Small intestine (tissue), 7 donors: ENCODE results near the gene OR2T2. TPM values are rescaled to one million over a fixed set of nuclear protein-coding genes. Genes with fewer than 3 reads are reported as not detected.
"Not testable (repeated sequence)": the region's sequence is repeated elsewhere in the genome, so short reads cannot be mapped to it uniquely, and the experiment has no call there.

ENCODE experiments used
- DNase-seq, 2 donors: peaks; one replicate each; pipeline versions ENCODE4 v3.0.0 to v3.0.0-alpha.2; 2013
- FAIRE-seq: peaks from 2 replicates; lab custom pipeline; 2012; peaks lifted over from hg19 to GRCh38; lab: Jason Lieb, UNC
- H3K27ac ChIP-seq, 3 donors: one replicate each; pipeline ENCODE4 v1.5.1; 2013; ENCODE audit warnings: low read length in 2 of 3, mild to moderate bottlenecking in 2 of 3, control low read depth in 1 of 3, inconsistent platforms in 1 of 3, low read depth in 1 of 3, moderate library complexity in 1 of 3
- H3K27me3 ChIP-seq, 3 donors: one replicate each; pipeline ENCODE4 v1.6.1; 2013; ENCODE audit warnings: low read length in 3 of 3, inconsistent platforms in 1 of 3; ENCODE audit not compliant: control insufficient read depth in 3 of 3, insufficient read depth in 3 of 3
- H3K36me3 ChIP-seq, 3 donors: one replicate each; pipeline ENCODE4 v1.6.1; 2013; ENCODE audit warnings: low read length in 3 of 3, inconsistent platforms in 1 of 3, low read depth in 1 of 3, mild to moderate bottlenecking in 1 of 3, moderate library complexity in 1 of 3; ENCODE audit not compliant: control insufficient read depth in 3 of 3, insufficient read depth in 2 of 3
- H3K4me1 ChIP-seq, 3 donors: one replicate each; pipeline ENCODE4 v1.6.1; 2013; ENCODE audit warnings: low read length in 2 of 3, inconsistent platforms in 1 of 3, low read depth in 1 of 3, mild to moderate bottlenecking in 1 of 3, moderate library complexity in 1 of 3; ENCODE audit not compliant: control insufficient read depth in 3 of 3, insufficient read depth in 2 of 3
- H3K4me3 ChIP-seq, 3 donors: one replicate each; pipeline ENCODE4 v1.5.1; 2013; ENCODE audit warnings: low read length in 3 of 3, control low read depth in 1 of 3, inconsistent platforms in 1 of 3, low read depth in 1 of 3, mild to moderate bottlenecking in 1 of 3, moderate library complexity in 1 of 3
- H3K9me3 ChIP-seq, 2 donors: one replicate each; pipeline ENCODE4 v1.6.1; 2013; ENCODE audit warnings: low read depth in 1 of 2, low read length in 1 of 2; ENCODE audit not compliant: control insufficient read depth in 2 of 2, insufficient read depth in 1 of 2
- WGBS, 3 donors: extraction: QIAGEN DNeasy Blood & Tissue Kit; methylation state at CpG; one replicate each; pipeline ENCODE4 v1.1.7; 2013; 5-methylcytosine and 5-hydroxymethylcytosine counted together
- polyA plus RNA-seq, 4 donors: library from polyadenylated mRNA; stranded (reverse) in 3 of 4; unstranded in 1 of 4; fragments of 200-250 nt in 3 of 4; fragments of 120-200 nt in 1 of 4; gene quantifications; one replicate each; pipeline versions ENCODE4 v1.2.1 to v1.2.3, GENCODE V29; 2013
- donor health status: healthy with polysubstance abuse.
- donor health status: control.
- donor health status: control.
- donor health status: Bipolar disorder and iron deficiency.
- donor health status: healthy.

OR2T2 gene
- polyA plus RNA-seq, 4 donors = not detected

DNA sequence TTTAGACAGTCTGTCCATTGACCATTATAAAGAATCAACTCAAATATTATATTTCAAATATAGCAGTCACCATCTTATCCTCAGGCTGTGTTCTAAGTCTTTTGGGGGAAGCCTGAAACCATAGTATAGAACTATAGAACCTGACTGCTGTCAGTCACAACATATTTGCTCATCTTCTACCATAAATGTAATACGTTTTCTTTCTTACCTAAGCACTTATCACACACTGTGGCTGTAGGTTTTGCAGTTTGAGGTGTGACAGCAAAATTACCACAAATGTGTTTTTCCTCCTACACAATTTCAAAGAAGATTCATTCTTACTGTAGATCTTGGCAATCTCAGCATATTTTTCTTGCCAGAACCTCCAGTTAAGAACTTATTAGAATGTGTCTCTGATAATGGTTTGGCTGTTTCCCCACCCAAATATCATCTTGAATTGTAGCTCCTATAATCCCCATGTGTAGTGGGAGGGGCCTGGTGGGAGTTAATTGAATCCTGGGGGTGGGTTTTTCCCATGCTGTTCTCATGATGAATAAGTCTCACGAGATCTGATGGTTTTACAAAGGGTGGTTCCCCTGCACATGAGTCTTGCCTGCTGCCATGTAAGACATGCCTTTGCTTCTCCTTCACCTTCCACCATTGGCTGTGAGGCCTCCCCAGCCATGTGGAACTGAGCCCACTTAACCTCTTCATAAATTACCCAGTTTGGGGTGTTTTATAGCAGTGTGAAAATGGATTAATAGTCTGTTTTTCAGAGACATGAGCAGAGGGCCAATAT lies 2.7 kb upstream of the OR2T2 start:
- 44 to 58% (median 46%) methylated on average over 1 of the region's 2 CpGs for WGBS, 3 donors
- H3K4me3 ChIP-seq, FAIRE-seq, H3K9me3 ChIP-seq, H3K27me3 ChIP-seq, H3K27ac ChIP-seq, H3K36me3 ChIP-seq, H3K4me1 ChIP-seq, DNase-seq: not testable (repeated sequence)

GRCh38 chr1:248444603-248445002 lies 834 bp upstream of the OR2T2 start:
- not testable (repeated sequence) for H3K36me3 ChIP-seq, H3K9me3 ChIP-seq, FAIRE-seq, DNase-seq, H3K4me3 ChIP-seq, H3K27me3 ChIP-seq, H3K27ac ChIP-seq, H3K4me1 ChIP-seq
- 75 to 79% (median 79%) methylated on average over 4 of the region's 4 CpGs for WGBS, 3 donors

GRCh38 chr1:248448409-248449074 lies 3.1 kb downstream of the OR2T2 start:
- not testable (repeated sequence) for H3K9me3 ChIP-seq, H3K27ac ChIP-seq, H3K4me1 ChIP-seq, H3K27me3 ChIP-seq, FAIRE-seq, H3K36me3 ChIP-seq, H3K4me3 ChIP-seq, DNase-seq
- WGBS, 3 donors = no CpG with 5 or more reads among the region's 4 CpGs

- not testable (repeated sequence) for DNase-seq, H3K27me3 ChIP-seq, H3K27ac ChIP-seq, H3K9me3 ChIP-seq, FAIRE-seq, H3K4me3 ChIP-seq, H3K4me1 ChIP-seq, H3K36me3 ChIP-seq
- WGBS, 3 donors = 80 to 85% (median 82%) methylated on average over 5 of the region's 6 CpGs
Observed at GRCh38 chr1:248449821-248450465, 4.5 kb downstream of the OR2T2 start.

DNA sequence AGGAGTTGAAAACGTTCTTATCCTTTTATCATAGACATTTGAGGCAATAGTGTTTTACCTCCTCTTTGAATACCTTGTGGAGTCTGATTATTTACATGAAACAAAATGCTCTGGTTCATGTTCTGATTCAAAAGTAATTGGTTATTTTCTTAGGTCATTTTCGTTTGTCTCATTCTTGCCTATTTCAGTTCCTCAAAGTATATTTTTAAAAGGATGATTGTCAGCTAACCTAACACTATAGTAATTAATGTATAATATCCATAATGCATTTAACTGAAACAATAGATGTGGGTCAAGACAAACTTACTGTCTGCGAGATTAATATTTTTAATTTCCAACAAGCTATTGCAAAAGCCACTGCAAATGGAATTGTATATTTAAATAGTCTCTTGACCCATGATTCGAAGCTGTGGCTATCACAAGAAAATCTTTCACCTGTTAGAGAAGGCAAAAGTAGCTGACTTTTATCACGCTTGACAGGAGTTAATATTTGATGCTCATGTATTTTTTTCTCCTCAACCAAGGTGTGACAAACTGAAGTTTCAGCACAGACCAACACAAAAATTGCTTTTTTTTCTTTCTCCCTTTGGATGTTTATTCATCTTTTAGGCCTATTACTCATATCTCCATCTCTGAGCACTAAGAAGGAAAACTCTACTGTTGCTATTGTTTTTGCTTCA lies 5.2 kb downstream of the OR2T2 start:
- H3K27ac ChIP-seq, FAIRE-seq, H3K4me3 ChIP-seq, H3K36me3 ChIP-seq, DNase-seq, H3K27me3 ChIP-seq, H3K4me1 ChIP-seq, H3K9me3 ChIP-seq: not testable (repeated sequence)
- 43 to 53% (median 49%) methylated on average over 2 of the region's 5 CpGs for WGBS, 3 donors

GRCh38 chr1:248453619-248454018 lies 8.2 kb downstream of the OR2T2 start:
- not testable (repeated sequence) for H3K4me1 ChIP-seq, H3K4me3 ChIP-seq, FAIRE-seq, DNase-seq, H3K27ac ChIP-seq, H3K27me3 ChIP-seq, H3K9me3 ChIP-seq, H3K36me3 ChIP-seq
- WGBS, 3 donors = 87 to 93% (median 87%) methylated on average over 7 of the region's 7 CpGs

- H3K36me3 ChIP-seq, H3K9me3 ChIP-seq, FAIRE-seq, H3K27me3 ChIP-seq, H3K4me1 ChIP-seq, DNase-seq, H3K4me3 ChIP-seq, H3K27ac ChIP-seq: not testable (repeated sequence)
- WGBS, 3 donors = 42 to 69% (median 60%) methylated on average over 1 to 2 of the region's 4 CpGs
Observed at GRCh38 chr1:248455045-248455444, 9.6 kb downstream of the OR2T2 start.

- not testable (repeated sequence) for H3K27me3 ChIP-seq, H3K27ac ChIP-seq, H3K9me3 ChIP-seq, H3K4me1 ChIP-seq, H3K4me3 ChIP-seq, DNase-seq, FAIRE-seq, H3K36me3 ChIP-seq
- no CpG with 5 or more reads among the region's 2 CpGs for WGBS, 3 donors
Observed at GRCh38 chr1:248456635-248457034, 11.2 kb downstream of the OR2T2 start.
